Suppressor macrophage treated with lipopolysaccharide for 1 hour (primary cell): ENCODE measurements around the gene CHCHD6.

Experiments
- DNase-seq, 3 donors: peaks; one replicate each; pipeline ENCODE4 v3.0.0-alpha.2; 2020 to 2022

Gene CHCHD6

GRCh38 chr3:126946405-126946804 lies 242.4 kb downstream of the CHCHD6 start:
- no peak for DNase-seq

GRCh38 chr3:126947429-126947828 lies 243.4 kb downstream of the CHCHD6 start:
- DNase-seq: peak; percentile 29 to 51 (median 43)

GRCh38 chr3:126948980-126949535 lies 245.0 kb downstream of the CHCHD6 start:
- DNase-seq: no peak

- DNase-seq: no peak
These were observed 247.5 kb downstream of the CHCHD6 start for GRCh38 chr3:126951561-126951960.

- no peak for DNase-seq
These were observed 248.4 kb downstream of the CHCHD6 start for GRCh38 chr3:126952261-126952982.

GRCh38 chr3:126952983-126953660 lies 249.1 kb downstream of the CHCHD6 start:
- no peak for DNase-seq

GRCh38 chr3:126954141-126954842 lies 250.3 kb downstream of the CHCHD6 start:
- DNase-seq: peak; percentile 75 to 83 (median 78)

- no peak for DNase-seq
These were observed 251.2 kb downstream of the CHCHD6 start for GRCh38 chr3:126955004-126955790.

- DNase-seq: no peak
These were observed 252.3 kb downstream of the CHCHD6 start for GRCh38 chr3:126956361-126956760.

- peak in 2 of 3 donors; percentile 28 to 67 for DNase-seq
These were observed 253.0 kb downstream of the CHCHD6 start for GRCh38 chr3:126956866-126957650.

- no peak for DNase-seq
These were observed 254.0 kb downstream of the CHCHD6 start for GRCh38 chr3:126957776-126958637.

GRCh38 chr3:126958638-126959085 lies 254.6 kb downstream of the CHCHD6 start:
- no peak for DNase-seq

- DNase-seq: no peak
These were observed 255.3 kb downstream of the CHCHD6 start for GRCh38 chr3:126959136-126959920.

GRCh38 chr3:126959921-126960603 lies 256.0 kb downstream of the CHCHD6 start:
- no peak for DNase-seq

GRCh38 chr3:126960604-126960995 lies 256.6 kb downstream of the CHCHD6 start:
- no peak for DNase-seq

- peak; percentile 74 to 89 (median 81) for DNase-seq
These were observed 257.3 kb downstream of the CHCHD6 start for GRCh38 chr3:126961191-126961790.

GRCh38 chr3:126961791-126962461 lies 257.9 kb downstream of the CHCHD6 start:
- no peak for DNase-seq

- no peak for DNase-seq
These were observed 258.7 kb downstream of the CHCHD6 start for GRCh38 chr3:126962756-126963155.
